H7 (cell line): ENCODE results near the gene ZNF407. TPM values are rescaled to one million over a fixed set of nuclear protein-coding genes. Genes with fewer than 3 reads are reported as not detected.

ENCODE experiments used
- DNase-seq: peaks from one replicate; pipeline ENCODE4 v3.0.0; 2012
- H3K27me3 ChIP-seq: 2 replicates; pipeline ENCODE4 v1.6.0; 2011; ENCODE audit warnings: mild to moderate bottlenecking, low read length; ENCODE audit not compliant: control insufficient read depth, insufficient read depth
- H3K36me3 ChIP-seq: replicated peaks from 2 replicates; pipeline ENCODE4 v1.5.1; 2011; ENCODE audit warnings: low read length; ENCODE audit not compliant: control insufficient read depth, insufficient read depth
- H3K4me3 ChIP-seq: 2 replicates; pipeline ENCODE4 v1.5.1; 2011; ENCODE audit warnings: low read depth, mild to moderate bottlenecking, control low read depth, low read length, moderate library complexity; ENCODE audit not compliant: insufficient read depth
- total RNA-seq: library from RNA; depleted of rRNA; stranded (reverse); fragments of >200 nt; shearing (Covaris generic); gene quantifications from 2 replicates; pipeline ENCODE4 v1.2.3, GENCODE V29; 2014

Gene ZNF407
- total RNA-seq, 1 experiment from 2014 or later = 2.9 TPM

DNA sequence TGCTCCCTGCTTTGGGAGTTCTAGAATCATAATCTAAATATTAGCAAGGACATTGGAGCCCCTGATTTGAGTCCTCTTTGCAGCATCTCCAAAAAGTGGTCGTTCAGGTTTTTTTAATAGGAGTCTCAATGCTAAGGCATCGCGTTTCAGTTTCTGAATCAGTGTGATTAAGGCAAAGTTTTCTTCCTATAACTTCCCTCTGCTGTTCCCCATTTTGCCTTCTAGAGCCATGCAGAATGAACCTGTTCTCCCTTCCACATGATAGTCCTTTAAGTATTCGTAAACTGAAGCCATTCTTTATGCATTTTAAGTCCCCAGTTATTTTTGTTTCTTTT is 451.8 kb downstream of the ZNF407 start:
- no peak for DNase-seq
- H3K36me3 ChIP-seq = no peaks in the 10 kb centered on the region
- H3K27me3 ChIP-seq = no peaks in the 10 kb centered on the region
- no peak overlapping the region for H3K4me3 ChIP-seq

- H3K27me3 ChIP-seq = no peaks in the 10 kb centered on the region
- DNase-seq = no peak
Measured at GRCh38 chr18:75051757-75052156, 454.1 kb downstream of the ZNF407 start.

DNA sequence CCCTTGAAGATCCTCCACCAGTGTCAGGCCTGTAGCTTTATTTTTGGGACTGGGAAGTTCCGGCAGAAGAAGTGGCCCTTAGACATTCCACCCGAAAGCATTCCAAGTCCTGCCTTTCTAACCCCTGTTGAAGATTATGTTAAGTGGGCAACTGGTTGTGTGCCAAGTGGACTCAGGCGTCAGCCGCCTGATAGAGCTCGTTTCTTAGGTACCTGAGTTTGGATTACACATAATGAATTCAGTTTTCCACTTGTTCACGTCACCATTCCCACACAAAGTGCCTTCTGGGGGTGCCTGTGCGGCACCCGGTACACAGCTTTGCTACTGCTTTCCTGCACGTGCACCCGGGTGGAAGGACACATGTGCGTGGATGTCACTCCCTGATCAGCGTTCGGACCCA is 454.8 kb downstream of the ZNF407 start:
- H3K4me3 ChIP-seq = no peak overlapping the region
- no peaks in the 10 kb centered on the region for H3K27me3 ChIP-seq
- no peak for DNase-seq
- H3K36me3 ChIP-seq = no peaks in the 10 kb centered on the region

More at GRCh38 chr18:75051757-75052156, 454.1 kb downstream of the ZNF407 start:
- no peak overlapping the region for H3K4me3 ChIP-seq
- no peaks in the 10 kb centered on the region for H3K36me3 ChIP-seq

DNA sequence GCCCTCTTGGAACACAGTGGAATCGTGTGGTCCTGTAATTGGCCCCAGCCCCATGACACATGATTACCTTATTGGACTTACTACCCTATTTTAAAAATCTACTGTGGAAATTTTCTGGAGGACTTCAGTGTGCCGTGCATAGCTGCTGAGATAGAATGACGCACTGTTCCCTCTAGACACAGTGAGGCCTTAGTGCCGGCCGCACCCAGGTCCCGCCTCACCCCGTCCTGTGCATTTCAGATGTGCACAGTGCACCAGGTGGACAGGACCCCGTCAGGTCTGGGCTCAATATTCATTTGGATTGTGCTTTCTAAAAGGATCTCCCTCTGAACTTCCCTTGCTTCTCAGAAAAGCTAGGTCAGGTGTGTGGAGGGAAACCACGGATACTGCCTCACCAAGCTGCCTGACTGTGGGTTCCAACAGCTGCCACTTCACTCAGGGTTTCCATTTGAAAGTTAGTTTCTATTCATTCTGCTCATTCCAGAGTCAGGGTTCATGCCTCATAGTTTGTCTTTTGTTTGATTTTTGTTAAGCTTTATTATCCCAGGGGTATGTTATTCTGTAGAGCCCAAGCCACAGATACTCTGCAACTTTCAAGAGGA is 455.5 kb downstream of the ZNF407 start:
- Histone ChIP-seq H3K36me3 (no peaks in the 10 kb centered on the region), H3K27me3 (no peaks in the 10 kb centered on the region), H3K4me3 (no peak overlapping the region)
- DNase-seq = no peak

- H3K27me3 ChIP-seq = no peaks in the 10 kb centered on the region
- H3K4me3 ChIP-seq = no peak overlapping the region
- H3K36me3 ChIP-seq = no peaks in the 10 kb centered on the region
- DNase-seq = no peak
Measured at GRCh38 chr18:75054046-75054445, 456.4 kb downstream of the ZNF407 start.

- Histone ChIP-seq H3K27me3 (no peaks in the 10 kb centered on the region), H3K4me3 (no peak overlapping the region), H3K36me3 (no peaks in the 10 kb centered on the region)
- DNase-seq = peak; percentile 51
Measured at GRCh38 chr18:75054611-75055010, 456.9 kb downstream of the ZNF407 start.

GRCh38 chr18:75057169-75057960 is 459.7 kb downstream of the ZNF407 start:
- no peak overlapping the region for H3K4me3 ChIP-seq
- no peaks in the 10 kb centered on the region for H3K36me3 ChIP-seq
- DNase-seq = no peak
- H3K27me3 ChIP-seq = no peaks in the 10 kb centered on the region

DNA sequence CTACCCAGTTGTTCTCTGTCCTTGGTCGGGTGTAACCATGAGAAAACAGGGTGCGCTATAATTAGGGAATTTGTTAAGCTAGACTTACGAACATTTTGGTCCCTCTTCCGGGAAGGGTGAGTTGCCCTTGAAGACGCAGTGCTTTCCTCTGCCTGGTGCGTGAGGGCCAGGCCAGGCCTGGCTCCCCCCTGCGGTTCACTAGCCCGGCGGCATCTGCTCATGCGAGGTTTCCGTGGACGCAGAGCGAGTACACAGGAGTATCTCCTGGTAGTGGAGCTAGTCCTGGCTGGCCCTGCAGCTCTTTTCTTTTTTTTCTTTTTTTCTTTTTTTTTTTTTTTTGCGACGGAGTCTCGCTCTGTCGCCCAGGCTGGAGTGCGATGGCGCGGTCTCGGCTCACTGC is 462.5 kb downstream of the ZNF407 start:
- DNase-seq = peak; percentile 60
- Histone ChIP-seq H3K27me3 (no peaks in the 10 kb centered on the region), H3K4me3 (no peak overlapping the region), H3K36me3 (no peaks in the 10 kb centered on the region)

- no peaks in the 10 kb centered on the region for H3K27me3 ChIP-seq
- H3K36me3 ChIP-seq = no peaks in the 10 kb centered on the region
- H3K4me3 ChIP-seq = no peak overlapping the region
- DNase-seq = no peak
Measured at GRCh38 chr18:75062297-75062886, 464.7 kb downstream of the ZNF407 start.

DNA sequence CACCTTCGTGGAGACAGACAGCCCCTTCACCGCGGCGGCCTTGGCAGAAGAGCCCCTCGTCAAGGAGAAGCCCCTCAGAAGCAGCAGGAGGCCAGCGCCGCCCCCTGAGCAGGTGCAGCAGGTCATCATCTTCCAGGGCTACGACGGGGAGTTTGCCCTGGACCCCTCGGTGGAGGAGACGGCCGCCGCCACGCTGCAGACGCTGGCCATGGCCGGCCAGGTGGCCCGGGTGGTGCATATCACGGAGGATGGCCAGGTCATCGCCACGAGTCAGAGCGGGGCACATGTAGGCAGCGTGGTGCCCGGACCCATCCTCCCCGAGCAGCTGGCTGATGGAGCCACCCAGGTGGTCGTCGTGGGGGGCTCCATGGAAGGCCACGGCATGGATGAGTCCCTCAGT is 465.5 kb downstream of the ZNF407 start:
- no peak overlapping the region for H3K4me3 ChIP-seq
- no peaks in the 10 kb centered on the region for H3K36me3 ChIP-seq
- no peak for DNase-seq
- no peaks in the 10 kb centered on the region for H3K27me3 ChIP-seq

DNA sequence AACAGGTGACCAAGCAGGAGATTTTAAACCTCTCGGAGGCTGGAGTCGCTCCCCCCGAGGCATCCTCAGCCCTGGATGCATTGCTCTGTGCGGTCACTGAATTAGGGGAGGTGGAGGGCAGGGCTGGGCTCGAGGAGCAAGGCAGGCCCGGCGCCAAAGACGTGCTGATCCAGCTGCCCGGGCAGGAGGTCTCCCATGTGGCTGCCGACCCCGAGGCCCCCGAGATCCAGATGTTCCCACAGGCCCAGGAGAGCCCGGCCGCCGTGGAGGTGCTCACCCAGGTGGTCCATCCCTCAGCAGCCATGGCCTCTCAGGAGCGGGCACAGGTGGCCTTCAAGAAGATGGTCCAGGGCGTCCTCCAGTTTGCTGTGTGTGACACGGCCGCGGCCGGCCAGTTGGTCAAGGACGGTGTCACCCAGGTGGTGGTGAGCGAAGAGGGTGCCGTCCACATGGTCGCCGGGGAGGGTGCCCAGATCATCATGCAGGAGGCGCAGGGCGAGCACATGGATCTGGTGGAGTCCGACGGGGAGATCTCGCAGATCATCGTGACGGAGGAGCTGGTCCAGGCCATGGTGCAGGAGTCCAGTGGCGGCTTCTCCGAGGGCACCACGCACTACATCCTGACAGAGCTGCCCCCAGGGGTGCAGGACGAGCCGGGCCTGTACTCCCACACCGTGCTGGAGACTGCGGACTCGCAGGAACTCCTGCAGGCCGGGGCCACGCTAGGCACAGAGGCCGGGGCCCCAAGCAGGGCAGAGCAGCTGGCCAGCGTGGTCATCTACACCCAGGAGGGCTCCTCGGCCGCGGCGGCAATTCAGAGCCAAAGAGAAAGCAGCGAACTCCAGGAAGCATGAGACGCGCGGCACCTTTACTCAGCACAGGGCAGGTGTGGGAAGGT is 466.2 kb downstream of the ZNF407 start:
- DNase-seq = no peak
- H3K4me3 ChIP-seq = no peak overlapping the region
- H3K36me3 ChIP-seq = no peaks in the 10 kb centered on the region
- no peaks in the 10 kb centered on the region for H3K27me3 ChIP-seq

- Histone ChIP-seq H3K4me3 (no peak overlapping the region), H3K27me3 (no peaks in the 10 kb centered on the region), H3K36me3 (no peaks in the 10 kb centered on the region)
- no peak for DNase-seq
Measured at GRCh38 chr18:75064513-75064905, 466.8 kb downstream of the ZNF407 start.

DNA sequence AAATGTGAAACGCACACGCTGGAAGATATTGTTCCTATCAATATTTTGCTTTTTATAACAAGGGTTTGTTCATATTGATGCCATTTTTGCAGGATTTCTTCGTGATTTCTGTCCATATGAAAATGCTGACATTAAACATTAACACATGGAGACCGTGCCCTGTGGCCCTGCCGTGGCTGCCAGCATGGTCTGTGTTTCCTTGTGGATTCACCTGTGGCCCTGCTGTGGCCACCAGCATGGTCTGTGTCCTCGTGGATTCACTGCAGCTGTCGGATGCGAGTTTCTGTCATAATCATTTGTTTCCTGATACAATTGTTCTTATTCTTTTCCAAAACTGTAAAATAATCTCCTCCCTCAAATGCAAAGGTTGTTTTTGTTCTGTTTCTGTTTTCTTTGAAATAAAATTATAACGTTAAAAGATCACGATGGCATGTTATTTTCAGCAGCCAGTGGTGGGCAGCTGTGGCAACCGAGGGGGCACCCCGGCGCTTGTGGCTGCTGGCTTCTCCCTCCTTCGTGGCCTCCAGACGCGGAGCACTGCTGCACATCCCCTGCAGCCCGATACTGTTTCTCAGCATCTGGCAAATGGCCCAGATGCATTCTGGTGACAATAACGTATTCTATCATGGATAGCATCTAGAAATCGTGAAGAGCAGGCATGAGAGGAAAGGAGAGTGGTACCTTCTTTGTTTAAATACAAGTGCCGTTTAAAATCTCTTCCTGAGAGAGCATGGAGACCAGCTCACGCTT is 467.8 kb downstream of the ZNF407 start:
- no peak for DNase-seq
- Histone ChIP-seq H3K36me3 (no peaks in the 10 kb centered on the region), H3K4me3 (no peak overlapping the region), H3K27me3 (no peaks in the 10 kb centered on the region)
